K562 (cell line): ENCODE measurements around the gene TMEM176B. TPM values are rescaled to one million over a fixed set of nuclear protein-coding genes. Genes with fewer than 3 reads are reported as not detected.

Experiments used
- C11orf30 ChIP-seq: fragments of 450-650 bp; IDR thresholded peaks from 2 replicates; pipeline ENCODE4 v1.6.1; 2016; ENCODE audit warnings: low read depth, mild to moderate bottlenecking
- HNRNPLL ChIP-seq: fragments of 200-400 bp; formaldehyde crosslinking; IDR thresholded peaks from 2 replicates; pipeline ENCODE4 v1.6.1; 2017; ENCODE audit warnings: low read length, low read depth, mild to moderate bottlenecking; ENCODE audit not compliant: poor library complexity, severe bottlenecking
- NCOA1 ChIP-seq: fragments of 450-650 bp; IDR thresholded peaks from 2 replicates; pipeline ENCODE4 v1.6.1; 2016; ENCODE audit warnings: low read depth
- SRSF1 ChIP-seq: fragments of 200-400 bp; formaldehyde crosslinking; IDR thresholded peaks from 2 replicates; pipeline ENCODE4 v1.6.1; 2017; ENCODE audit warnings: mild to moderate bottlenecking, low read depth, low read length, moderate library complexity
- ZNF217 ChIP-seq: sonication (generic); formaldehyde crosslinking; IDR thresholded peaks from 2 replicates; pipeline ENCODE4 v1.8.0; 2022; ENCODE audit warnings: mild to moderate bottlenecking, missing genetic modification reagents
- polyA plus RNA-seq, 8 experiments: library from polyadenylated mRNA; depleted of rRNA in 4 of 8; stranded (reverse) in 5 of 8; unstranded in 3 of 8; fragments of >200 nt; fragmentation: Nextera tagmentation in 2 of 8; fragmentation: Illumina TruSeq in 1 of 8; extraction: Ambion mirVana in 2 of 8; extraction: Trizol in 1 of 8; gene quantifications; 2 replicates each; pipeline versions ENCODE4 v1.2.1 to v1.2.3, GENCODE V29; 2011 to 2014; ENCODE audit warnings: inconsistent platforms in 1 of 8, missing spikeins in 1 of 8
- total RNA-seq, 7 experiments: library from RNA; depleted of rRNA in 6 of 7; stranded (reverse); fragments of >200 nt in 6 of 7; fragmentation: Illumina TruSeq in 2 of 7; extraction: Trizol in 2 of 7; gene quantifications; 2 replicates each; pipeline versions ENCODE4 v1.2.1 to v1.2.3, GENCODE V29; 2011 to 2021; ENCODE audit warnings: low replicate concordance in 1 of 7
- TF ChIP-seq, protein P1 (sequence below), 2 experiments: fragments of 450-650 bp; formaldehyde crosslinking in 1 of 2; IDR thresholded peaks; 2 replicates each; pipeline versions ENCODE4 v1.4.0 to v1.6.1; 2014 to 2020; ENCODE audit warnings: mild to moderate bottlenecking in 2 of 2, borderline replicate concordance in 1 of 2, low read depth in 1 of 2
- TF ChIP-seq, protein P2 (sequence below): fragments of 450-650 bp; IDR thresholded peaks from 2 replicates; pipeline ENCODE4 v1.6.1; 2017; ENCODE audit warnings: antibody characterized with exemption, mild to moderate bottlenecking
- TF ChIP-seq, protein P3 (sequence below): fragments of 250-450 bp; sonication (Bioruptor Pico); IDR thresholded peaks from 2 replicates; pipeline ENCODE4 v1.4.0; 2020; ENCODE audit warnings: borderline replicate concordance
- TF ChIP-seq, protein P4 (sequence below): fragments of 200-800 bp; sonication (Bioruptor generic); IDR thresholded peaks from 2 replicates; pipeline ENCODE4 v1.6.1; 2017; ENCODE audit warnings: missing genetic modification characterization, missing compliant biosample characterization

Gene TMEM176B
- total and polyA plus RNA-seq, 9 of the 15 experiments (the other 6 are each of a cell fraction or from before 2014, with no cell fraction given): 0.19 to 0.60 TPM; not detected in 7

DNA sequence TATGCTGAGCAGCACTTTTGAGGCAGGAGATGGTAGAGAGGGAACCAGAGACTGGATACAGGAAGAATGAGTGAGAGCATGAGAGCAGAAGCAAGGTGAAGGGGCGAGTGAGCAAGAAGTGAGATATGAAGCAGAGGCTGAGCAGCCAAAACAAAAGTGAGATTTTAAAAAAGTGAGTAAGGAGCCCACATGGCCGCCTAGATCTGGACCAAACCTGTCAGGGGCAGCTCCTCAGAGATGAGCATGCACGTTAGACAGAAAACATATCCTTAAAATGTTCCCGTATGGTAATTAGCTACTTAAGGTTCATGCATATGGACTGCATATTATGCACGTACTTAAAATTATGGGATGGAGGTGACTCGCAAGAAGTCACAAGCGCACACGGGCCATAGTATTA lies 22.9 kb upstream of the TMEM176B start (continued):
- TF ChIP-seq, protein P1, sequence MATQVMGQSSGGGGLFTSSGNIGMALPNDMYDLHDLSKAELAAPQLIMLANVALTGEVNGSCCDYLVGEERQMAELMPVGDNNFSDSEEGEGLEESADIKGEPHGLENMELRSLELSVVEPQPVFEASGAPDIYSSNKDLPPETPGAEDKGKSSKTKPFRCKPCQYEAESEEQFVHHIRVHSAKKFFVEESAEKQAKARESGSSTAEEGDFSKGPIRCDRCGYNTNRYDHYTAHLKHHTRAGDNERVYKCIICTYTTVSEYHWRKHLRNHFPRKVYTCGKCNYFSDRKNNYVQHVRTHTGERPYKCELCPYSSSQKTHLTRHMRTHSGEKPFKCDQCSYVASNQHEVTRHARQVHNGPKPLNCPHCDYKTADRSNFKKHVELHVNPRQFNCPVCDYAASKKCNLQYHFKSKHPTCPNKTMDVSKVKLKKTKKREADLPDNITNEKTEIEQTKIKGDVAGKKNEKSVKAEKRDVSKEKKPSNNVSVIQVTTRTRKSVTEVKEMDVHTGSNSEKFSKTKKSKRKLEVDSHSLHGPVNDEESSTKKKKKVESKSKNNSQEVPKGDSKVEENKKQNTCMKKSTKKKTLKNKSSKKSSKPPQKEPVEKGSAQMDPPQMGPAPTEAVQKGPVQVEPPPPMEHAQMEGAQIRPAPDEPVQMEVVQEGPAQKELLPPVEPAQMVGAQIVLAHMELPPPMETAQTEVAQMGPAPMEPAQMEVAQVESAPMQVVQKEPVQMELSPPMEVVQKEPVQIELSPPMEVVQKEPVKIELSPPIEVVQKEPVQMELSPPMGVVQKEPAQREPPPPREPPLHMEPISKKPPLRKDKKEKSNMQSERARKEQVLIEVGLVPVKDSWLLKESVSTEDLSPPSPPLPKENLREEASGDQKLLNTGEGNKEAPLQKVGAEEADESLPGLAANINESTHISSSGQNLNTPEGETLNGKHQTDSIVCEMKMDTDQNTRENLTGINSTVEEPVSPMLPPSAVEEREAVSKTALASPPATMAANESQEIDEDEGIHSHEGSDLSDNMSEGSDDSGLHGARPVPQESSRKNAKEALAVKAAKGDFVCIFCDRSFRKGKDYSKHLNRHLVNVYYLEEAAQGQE (IDR thresholded peaks at IDR 0.05; ENCODE audit: borderline replicate concordance): peak; percentile 94
- TF ChIP-seq, protein P1 (CRISPR knock-in tag; IDR thresholded peaks at IDR 0.05; ENCODE audit: low read depth): no peak
- TF ChIP-seq NCOA1 (no peak), ZNF217 (CRISPR knock-in tag) (no peak), C11orf30 (peak; percentile 46; the same call in 1 of the 2 replicates), HNRNPLL (no peak), SRSF1 (no peak)
- TF ChIP-seq, protein P2, sequence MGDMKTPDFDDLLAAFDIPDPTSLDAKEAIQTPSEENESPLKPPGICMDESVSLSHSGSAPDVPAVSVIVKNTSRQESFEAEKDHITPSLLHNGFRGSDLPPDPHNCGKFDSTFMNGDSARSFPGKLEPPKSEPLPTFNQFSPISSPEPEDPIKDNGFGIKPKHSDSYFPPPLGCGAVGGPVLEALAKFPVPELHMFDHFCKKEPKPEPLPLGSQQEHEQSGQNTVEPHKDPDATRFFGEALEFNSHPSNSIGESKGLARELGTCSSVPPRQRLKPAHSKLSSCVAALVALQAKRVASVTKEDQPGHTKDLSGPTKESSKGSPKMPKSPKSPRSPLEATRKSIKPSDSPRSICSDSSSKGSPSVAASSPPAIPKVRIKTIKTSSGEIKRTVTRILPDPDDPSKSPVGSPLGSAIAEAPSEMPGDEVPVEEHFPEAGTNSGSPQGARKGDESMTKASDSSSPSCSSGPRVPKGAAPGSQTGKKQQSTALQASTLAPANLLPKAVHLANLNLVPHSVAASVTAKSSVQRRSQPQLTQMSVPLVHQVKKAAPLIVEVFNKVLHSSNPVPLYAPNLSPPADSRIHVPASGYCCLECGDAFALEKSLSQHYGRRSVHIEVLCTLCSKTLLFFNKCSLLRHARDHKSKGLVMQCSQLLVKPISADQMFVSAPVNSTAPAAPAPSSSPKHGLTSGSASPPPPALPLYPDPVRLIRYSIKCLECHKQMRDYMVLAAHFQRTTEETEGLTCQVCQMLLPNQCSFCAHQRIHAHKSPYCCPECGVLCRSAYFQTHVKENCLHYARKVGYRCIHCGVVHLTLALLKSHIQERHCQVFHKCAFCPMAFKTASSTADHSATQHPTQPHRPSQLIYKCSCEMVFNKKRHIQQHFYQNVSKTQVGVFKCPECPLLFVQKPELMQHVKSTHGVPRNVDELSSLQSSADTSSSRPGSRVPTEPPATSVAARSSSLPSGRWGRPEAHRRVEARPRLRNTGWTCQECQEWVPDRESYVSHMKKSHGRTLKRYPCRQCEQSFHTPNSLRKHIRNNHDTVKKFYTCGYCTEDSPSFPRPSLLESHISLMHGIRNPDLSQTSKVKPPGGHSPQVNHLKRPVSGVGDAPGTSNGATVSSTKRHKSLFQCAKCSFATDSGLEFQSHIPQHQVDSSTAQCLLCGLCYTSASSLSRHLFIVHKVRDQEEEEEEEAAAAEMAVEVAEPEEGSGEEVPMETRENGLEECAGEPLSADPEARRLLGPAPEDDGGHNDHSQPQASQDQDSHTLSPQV: no peak
- TF ChIP-seq, protein P3, sequence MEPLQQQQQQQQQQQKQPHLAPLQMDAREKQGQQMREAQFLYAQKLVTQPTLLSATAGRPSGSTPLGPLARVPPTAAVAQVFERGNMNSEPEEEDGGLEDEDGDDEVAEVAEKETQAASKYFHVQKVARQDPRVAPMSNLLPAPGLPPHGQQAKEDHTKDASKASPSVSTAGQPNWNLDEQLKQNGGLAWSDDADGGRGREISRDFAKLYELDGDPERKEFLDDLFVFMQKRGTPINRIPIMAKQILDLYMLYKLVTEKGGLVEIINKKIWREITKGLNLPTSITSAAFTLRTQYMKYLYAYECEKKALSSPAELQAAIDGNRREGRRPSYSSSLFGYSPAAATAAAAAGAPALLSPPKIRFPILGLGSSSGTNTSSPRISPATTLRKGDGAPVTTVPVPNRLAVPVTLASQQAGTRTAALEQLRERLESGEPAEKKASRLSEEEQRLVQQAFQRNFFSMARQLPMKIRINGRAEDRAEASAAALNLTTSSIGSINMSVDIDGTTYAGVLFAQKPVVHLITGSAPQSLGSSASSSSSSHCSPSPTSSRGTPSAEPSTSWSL (CRISPR knock-in tag): no peak
- TF ChIP-seq, protein P4, sequence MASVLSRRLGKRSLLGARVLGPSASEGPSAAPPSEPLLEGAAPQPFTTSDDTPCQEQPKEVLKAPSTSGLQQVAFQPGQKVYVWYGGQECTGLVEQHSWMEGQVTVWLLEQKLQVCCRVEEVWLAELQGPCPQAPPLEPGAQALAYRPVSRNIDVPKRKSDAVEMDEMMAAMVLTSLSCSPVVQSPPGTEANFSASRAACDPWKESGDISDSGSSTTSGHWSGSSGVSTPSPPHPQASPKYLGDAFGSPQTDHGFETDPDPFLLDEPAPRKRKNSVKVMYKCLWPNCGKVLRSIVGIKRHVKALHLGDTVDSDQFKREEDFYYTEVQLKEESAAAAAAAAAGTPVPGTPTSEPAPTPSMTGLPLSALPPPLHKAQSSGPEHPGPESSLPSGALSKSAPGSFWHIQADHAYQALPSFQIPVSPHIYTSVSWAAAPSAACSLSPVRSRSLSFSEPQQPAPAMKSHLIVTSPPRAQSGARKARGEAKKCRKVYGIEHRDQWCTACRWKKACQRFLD: no peak
- TF ChIP-seq, all 486 proteins: peak for 9
